HCT116 (cell line): Measurements from ENCODE around the gene ADGRV1. TPM values are rescaled to one million over a fixed set of nuclear protein-coding genes. Genes with fewer than 3 reads are reported as not detected.

Experiments
- ATAC-seq: fragments of 200-7000 bp; cut with Tn5 transposase; 2 replicates; pipeline ENCODE4 v1.9.1; 2020; ENCODE audit warnings: mild to moderate bottlenecking, moderate library complexity
- BruUV-seq: library from RNA; stranded (reverse); fragments of 400-500 nt; replicated peaks from 2 replicates; lab custom pipeline; 2021; lab: Mats Ljungman, UMichigan
- CTCF ChIA-PET: fragments of 300-600 bp; sonication (Branson Sonifier 250); formaldehyde crosslinking; loops from one replicate; lab custom pipeline; 2021; ENCODE audit warnings: antibody characterized with exemption; lab: Charles Lee
- POLR2A ChIA-PET: fragments of 300-600, 350-600 bp; sonication (Branson Sonifier 250); formaldehyde crosslinking; loops from one replicate; lab custom pipeline; 2021; ENCODE audit warnings: antibody characterized with exemption; lab: Charles Lee
- RAD21 ChIA-PET, 2 experiments: fragments of 300-600 bp; sonication (Branson Sonifier 250); formaldehyde crosslinking; loops; one replicate each; lab custom pipeline; 2023; ENCODE audit warnings: low total read pairs in 2 of 2; ENCODE audit not compliant: uncharacterized antibody in 2 of 2, unreplicated experiment in 2 of 2, low non-redundant PET in 1 of 2; lab: Charles Lee
- DNase-seq: peaks from one replicate; pipeline ENCODE4 v3.0.0-alpha.2; 2010; ENCODE audit warnings: low read depth, low spot score
- H2AFZ ChIP-seq: fragments of 200-600 bp; shearing (Covaris generic), sonication (generic); 2 replicates; pipeline ENCODE4 v1.6.1; 2017; ENCODE audit warnings: low read depth, mixed run types, mixed read lengths, antibody characterized with exemption, low read length; ENCODE audit not compliant: poor library complexity, severe bottlenecking
- H3K27ac ChIP-seq: 2 replicates; pipeline ENCODE4 v1.5.1; 2012; ENCODE audit warnings: low read depth, low read length
- H3K27me3 ChIP-seq: fragments of 200-600 bp; sonication (generic); 2 replicates; pipeline ENCODE4 v1.6.1; 2016; ENCODE audit warnings: mixed run types, low read length, mixed read lengths; ENCODE audit not compliant: insufficient read depth
- H3K36me3 ChIP-seq, 2 experiments: fragments of 200-500 bp in 1 of 2; fragments of 200-600 bp in 1 of 2; sonication (Bioruptor generic) in 1 of 2; sonication (generic) in 1 of 2; 2 replicates each; pipeline versions ENCODE4 v1.5.1 to v1.6.1; 2014 to 2016; ENCODE audit warnings: low read length in 2 of 2, inconsistent platforms in 1 of 2, mixed read lengths in 1 of 2, mixed run types in 1 of 2; ENCODE audit not compliant: insufficient read depth in 2 of 2, control insufficient read depth in 1 of 2
- H3K4me1 ChIP-seq, 2 experiments: fragments of 200-600 bp in 1 of 2; sonication (generic) in 1 of 2; 2 replicates each; pipeline versions ENCODE4 v1.5.1 to v1.6.1; 2012 to 2017; ENCODE audit warnings: low read length in 2 of 2, inconsistent platforms in 1 of 2, mild to moderate bottlenecking in 1 of 2, mixed read lengths in 1 of 2, mixed run types in 1 of 2, moderate library complexity in 1 of 2; ENCODE audit not compliant: insufficient read depth in 2 of 2, control insufficient read depth in 1 of 2
- H3K4me2 ChIP-seq: fragments of 200-600 bp; sonication (generic); 2 replicates; pipeline ENCODE4 v1.6.1; 2017; ENCODE audit warnings: mixed run types, low read length, mixed read lengths
- H3K4me3 ChIP-seq, 2 experiments: fragments of 200-600 bp in 1 of 2; sonication (generic) in 1 of 2; replicated peaks in 1 of 2; 2 replicates each; pipeline ENCODE4 v1.5.1; 2011 to 2016; ENCODE audit warnings: low read length in 2 of 2, control low read depth in 1 of 2, low read depth in 1 of 2, mild to moderate bottlenecking in 1 of 2, mixed read lengths in 1 of 2, mixed run types in 1 of 2
- H3K79me2 ChIP-seq: fragments of 200-600 bp; sonication (generic); 2 replicates; pipeline ENCODE4 v1.6.1; 2017; ENCODE audit warnings: mild to moderate bottlenecking, mixed run types, low read length, moderate library complexity, mixed read lengths; ENCODE audit not compliant: insufficient read depth
- H3K9ac ChIP-seq: fragments of 200-600 bp; sonication (generic); 2 replicates; pipeline ENCODE4 v1.6.1; 2016; ENCODE audit warnings: low read length, mixed read lengths
- H3K9me2 ChIP-seq: fragments of 200-600 bp; sonication (generic), shearing (Covaris generic); 2 replicates; pipeline ENCODE4 v1.6.1; 2017; ENCODE audit warnings: mixed run types, mild to moderate bottlenecking, moderate library complexity; ENCODE audit not compliant: insufficient read depth
- H3K9me3 ChIP-seq, 2 experiments: fragments of 200-500 bp in 1 of 2; fragments of 200-600 bp in 1 of 2; sonication (Bioruptor generic) in 1 of 2; sonication (generic) in 1 of 2; 2 replicates each; pipeline ENCODE4 v1.6.1; 2014 to 2017; ENCODE audit warnings: low read length in 2 of 2, mixed read lengths in 2 of 2, inconsistent platforms in 1 of 2, low read depth in 1 of 2, mild to moderate bottlenecking in 1 of 2, mixed run types in 1 of 2, moderate library complexity in 1 of 2; ENCODE audit not compliant: control insufficient read depth in 1 of 2, insufficient read depth in 1 of 2
- H4K20me1 ChIP-seq: fragments of 200-600 bp; sonication (generic), shearing (Covaris generic); 2 replicates; pipeline ENCODE4 v1.6.1; 2017; ENCODE audit warnings: mixed run types, mild to moderate bottlenecking, moderate library complexity; ENCODE audit not compliant: insufficient read depth
- ATF3 ChIP-seq: IDR thresholded peaks from 2 replicates; pipeline ENCODE4 v1.6.1; 2012
- CEBPB ChIP-seq: IDR thresholded peaks from 2 replicates; pipeline ENCODE4 v1.6.1; 2012; ENCODE audit warnings: low read depth
- EGR1 ChIP-seq: IDR thresholded peaks from 2 replicates; pipeline ENCODE4 v1.6.1; 2012; ENCODE audit warnings: low read depth
- ELF1 ChIP-seq: IDR thresholded peaks from 2 replicates; pipeline ENCODE4 v1.6.1; 2012; ENCODE audit warnings: low read depth, borderline replicate concordance
- EZH2phosphoT487 ChIP-seq: fragments of 200-600 bp; IDR thresholded peaks from 2 replicates; pipeline ENCODE4 v1.6.1; 2018; ENCODE audit warnings: antibody characterized with exemption, borderline replicate concordance
- FOSL1 ChIP-seq: IDR thresholded peaks from 2 replicates; pipeline ENCODE4 v1.6.1; 2012; ENCODE audit warnings: low read depth
- MAX ChIP-seq: IDR thresholded peaks from 2 replicates; pipeline ENCODE4 v1.6.1; 2012
- POLR2A ChIP-seq: IDR thresholded peaks from 2 replicates; pipeline ENCODE4 v1.7.0; 2011; ENCODE audit warnings: borderline replicate concordance; ENCODE audit not compliant: insufficient read depth, insufficient read length; ENCODE audit errors: extremely low read depth
- POLR2AphosphoS5 ChIP-seq: IDR thresholded peaks from 2 replicates; pipeline ENCODE4 v1.6.1; 2011; ENCODE audit warnings: mild to moderate bottlenecking, low read depth, low read length, moderate library complexity
- RAD21 ChIP-seq: IDR thresholded peaks from 2 replicates; pipeline ENCODE4 v1.6.1; 2012; ENCODE audit warnings: low read depth, mild to moderate bottlenecking
- SP1 ChIP-seq: IDR thresholded peaks from 2 replicates; pipeline ENCODE4 v1.6.1; 2012; ENCODE audit warnings: low read depth
- ZFX ChIP-seq: fragments of 450-650 bp; IDR thresholded peaks from 2 replicates; pipeline ENCODE4 v1.6.1; 2017
- ZNF274 ChIP-seq: fragments of 200-500 bp; sonication (Bioruptor generic); IDR thresholded peaks from 2 replicates; pipeline ENCODE4 v1.6.1; 2014; ENCODE audit warnings: mild to moderate bottlenecking, low read depth, low read length, inconsistent platforms
- intact Hi-C: fragments of 100-400 bp; cut with micrococcal nuclease; formaldehyde crosslinking; loops from 2 replicates; pipeline ENCODE4 v1.10.0; 2022
- total RNA-seq: library from RNA; stranded (reverse); gene quantifications from one replicate; pipeline ENCODE4 v1.2.1, GENCODE V29; 2021; ENCODE audit not compliant: unreplicated experiment
- TF ChIP-seq, protein P1 (sequence below): IDR thresholded peaks from 2 replicates; pipeline ENCODE4 v1.6.1; 2011; ENCODE audit warnings: mild to moderate bottlenecking, low read length, moderate library complexity; ENCODE audit not compliant: insufficient replicate concordance; ENCODE audit errors: extremely low read depth
- TF ChIP-seq, protein P2 (sequence below), 3 experiments: fragments of 200-600 bp in 1 of 3; sonication (generic) in 1 of 3; IDR thresholded peaks in 2 of 3; conservative IDR thresholded peaks in 1 of 3; 2 replicates each; pipeline ENCODE4 v1.5.1; 2012 to 2017; ENCODE audit warnings: low read depth in 2 of 3, low read length in 2 of 3, antibody characterized with exemption in 1 of 3, borderline replicate concordance in 1 of 3, control low read depth in 1 of 3, mild to moderate bottlenecking in 1 of 3, mixed read lengths in 1 of 3, mixed run types in 1 of 3, moderate library complexity in 1 of 3; ENCODE audit not compliant: insufficient read depth in 1 of 3

ADGRV1 gene
- total RNA-seq, 1 experiment from 2014 or later: 6.0 TPM

GRCh38 chr5:91118796-91119195, 560.2 kb downstream of the ADGRV1 start:
- H3K9ac ChIP-seq: no peak overlapping the region
- H3K4me2 ChIP-seq: no peak overlapping the region

More at GRCh38 chr5:91118796-91119195, 560.2 kb downstream of the ADGRV1 start:
- CTCF ChIA-PET: no interaction called here
- no peaks in the 10 kb centered on the region for H3K27me3 ChIP-seq
- no peaks in the 10 kb centered on the region for H4K20me1 ChIP-seq
- no TSS peak for BruUV-seq
- H3K9me2 ChIP-seq: no peaks in the 10 kb centered on the region
- H3K9me3 ChIP-seq: no peaks in the 10 kb centered on the region
- DNase-seq: no peak
- RAD21 ChIA-PET: no interaction called here
- H3K36me3 ChIP-seq: no peaks in the 10 kb centered on the region
- ATAC-seq: no peak
- intact Hi-C loops: no loop called here
- H2AFZ ChIP-seq: no peak overlapping the region
- no peaks in the 10 kb centered on the region for H3K4me1 ChIP-seq
- TF ChIP-seq SP1: no peak
- TF ChIP-seq RAD21: no peak
- no peak for TF ChIP-seq POLR2AphosphoS5
- TF ChIP-seq POLR2A: no peak
- TF ChIP-seq ZFX: no peak
- TF ChIP-seq, protein P1, sequence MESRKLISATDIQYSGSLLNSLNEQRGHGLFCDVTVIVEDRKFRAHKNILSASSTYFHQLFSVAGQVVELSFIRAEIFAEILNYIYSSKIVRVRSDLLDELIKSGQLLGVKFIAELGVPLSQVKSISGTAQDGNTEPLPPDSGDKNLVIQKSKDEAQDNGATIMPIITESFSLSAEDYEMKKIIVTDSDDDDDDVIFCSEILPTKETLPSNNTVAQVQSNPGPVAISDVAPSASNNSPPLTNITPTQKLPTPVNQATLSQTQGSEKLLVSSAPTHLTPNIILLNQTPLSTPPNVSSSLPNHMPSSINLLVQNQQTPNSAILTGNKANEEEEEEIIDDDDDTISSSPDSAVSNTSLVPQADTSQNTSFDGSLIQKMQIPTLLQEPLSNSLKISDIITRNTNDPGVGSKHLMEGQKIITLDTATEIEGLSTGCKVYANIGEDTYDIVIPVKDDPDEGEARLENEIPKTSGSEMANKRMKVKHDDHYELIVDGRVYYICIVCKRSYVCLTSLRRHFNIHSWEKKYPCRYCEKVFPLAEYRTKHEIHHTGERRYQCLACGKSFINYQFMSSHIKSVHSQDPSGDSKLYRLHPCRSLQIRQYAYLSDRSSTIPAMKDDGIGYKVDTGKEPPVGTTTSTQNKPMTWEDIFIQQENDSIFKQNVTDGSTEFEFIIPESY: no peak
- no peak for TF ChIP-seq ATF3
- TF ChIP-seq FOSL1: no peak
- no peak for TF ChIP-seq EZH2phosphoT487
- no peak for TF ChIP-seq ELF1
- no peak for TF ChIP-seq ZNF274
- no peak for TF ChIP-seq EGR1
- no peak for TF ChIP-seq CEBPB
- TF ChIP-seq MAX: no peak
- TF ChIP-seq, protein P2, sequence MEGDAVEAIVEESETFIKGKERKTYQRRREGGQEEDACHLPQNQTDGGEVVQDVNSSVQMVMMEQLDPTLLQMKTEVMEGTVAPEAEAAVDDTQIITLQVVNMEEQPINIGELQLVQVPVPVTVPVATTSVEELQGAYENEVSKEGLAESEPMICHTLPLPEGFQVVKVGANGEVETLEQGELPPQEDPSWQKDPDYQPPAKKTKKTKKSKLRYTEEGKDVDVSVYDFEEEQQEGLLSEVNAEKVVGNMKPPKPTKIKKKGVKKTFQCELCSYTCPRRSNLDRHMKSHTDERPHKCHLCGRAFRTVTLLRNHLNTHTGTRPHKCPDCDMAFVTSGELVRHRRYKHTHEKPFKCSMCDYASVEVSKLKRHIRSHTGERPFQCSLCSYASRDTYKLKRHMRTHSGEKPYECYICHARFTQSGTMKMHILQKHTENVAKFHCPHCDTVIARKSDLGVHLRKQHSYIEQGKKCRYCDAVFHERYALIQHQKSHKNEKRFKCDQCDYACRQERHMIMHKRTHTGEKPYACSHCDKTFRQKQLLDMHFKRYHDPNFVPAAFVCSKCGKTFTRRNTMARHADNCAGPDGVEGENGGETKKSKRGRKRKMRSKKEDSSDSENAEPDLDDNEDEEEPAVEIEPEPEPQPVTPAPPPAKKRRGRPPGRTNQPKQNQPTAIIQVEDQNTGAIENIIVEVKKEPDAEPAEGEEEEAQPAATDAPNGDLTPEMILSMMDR (IDR thresholded peaks at IDR 0.05 in 2 of 3, conservative IDR thresholded peaks at IDR 0.05 in 1 of 3; ENCODE audit: borderline replicate concordance in 1 of 3, insufficient read depth in 1 of 3, low read depth in 2 of 3, low read length in 2 of 3): no peak
- POLR2A ChIA-PET: no interaction called here
- no peak overlapping the region for H3K27ac ChIP-seq
- H3K79me2 ChIP-seq: no peaks in the 10 kb centered on the region
- H3K4me3 ChIP-seq: no peak overlapping the region
